Measurements from ENCODE around the gene SPTB. TPM values are rescaled to one million over a fixed set of nuclear protein-coding genes. Genes with fewer than 3 reads are reported as not detected.

SPTB gene
- total RNA-seq, 1 donor from 2014 or later: 0.04 TPM

DNA sequence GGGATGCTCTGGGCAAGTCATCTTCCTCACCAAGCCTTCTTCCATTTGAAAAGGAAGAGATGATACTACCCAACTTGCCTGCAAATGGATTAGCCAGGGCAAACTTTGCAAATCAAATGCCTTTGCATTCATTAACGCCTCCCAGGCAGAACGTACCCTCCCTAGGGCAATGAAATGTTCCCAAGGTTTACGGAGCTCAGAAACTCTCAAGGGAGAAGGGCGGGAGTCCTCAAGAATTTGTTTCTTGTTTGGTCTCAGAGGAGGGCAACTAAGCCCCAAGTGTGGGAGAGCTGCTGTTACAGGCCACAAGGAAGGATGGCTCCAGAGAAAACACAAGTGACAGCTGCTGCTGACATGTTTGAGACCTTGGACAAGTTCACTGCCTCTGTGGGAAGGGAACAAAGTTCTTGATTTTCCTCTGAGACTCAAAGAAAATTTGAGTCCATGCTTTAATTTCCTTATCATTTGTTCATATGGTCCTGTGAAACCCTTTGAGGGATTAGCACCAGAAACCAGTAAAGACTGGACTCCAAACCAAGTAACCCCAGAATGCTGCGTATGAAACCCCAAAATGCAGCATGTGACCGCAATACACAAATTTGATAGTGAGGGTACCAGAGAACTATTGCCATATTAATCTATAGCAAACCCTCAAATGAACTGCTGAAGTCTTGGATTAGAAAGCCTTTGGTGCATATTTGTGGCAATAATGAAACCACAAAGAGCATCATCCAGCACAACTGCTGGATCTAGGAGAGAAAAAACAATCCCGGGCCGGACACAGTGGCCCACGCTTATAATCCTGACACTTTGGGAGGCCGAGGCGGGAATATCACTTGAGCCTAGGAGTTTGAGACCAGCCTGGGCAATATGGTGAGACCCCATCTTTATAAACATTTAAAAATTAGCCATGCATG lies 22.9 kb downstream of the SPTB start:
- no peaks in the 10 kb centered on the region for H3K4me1 Mint-ChIP-seq
- ATAC-seq (ENCODE audit: low read depth) (no peak), DNase-seq (no peak)
- H3K9me3 Mint-ChIP-seq: no peaks in the 10 kb centered on the region
- ChIA-PET POLR2A (no interaction called here), CTCF (no interaction called here)
- no peak overlapping the region for H3K27ac Mint-ChIP-seq
- intact Hi-C loops (cut with micrococcal nuclease): no loop called here
- H3K27me3 Mint-ChIP-seq: peaks cover 23% of the 10 kb centered on the region
- H3K4me3 Mint-ChIP-seq: no peak overlapping the region
- TF ChIP-seq, protein P1, sequence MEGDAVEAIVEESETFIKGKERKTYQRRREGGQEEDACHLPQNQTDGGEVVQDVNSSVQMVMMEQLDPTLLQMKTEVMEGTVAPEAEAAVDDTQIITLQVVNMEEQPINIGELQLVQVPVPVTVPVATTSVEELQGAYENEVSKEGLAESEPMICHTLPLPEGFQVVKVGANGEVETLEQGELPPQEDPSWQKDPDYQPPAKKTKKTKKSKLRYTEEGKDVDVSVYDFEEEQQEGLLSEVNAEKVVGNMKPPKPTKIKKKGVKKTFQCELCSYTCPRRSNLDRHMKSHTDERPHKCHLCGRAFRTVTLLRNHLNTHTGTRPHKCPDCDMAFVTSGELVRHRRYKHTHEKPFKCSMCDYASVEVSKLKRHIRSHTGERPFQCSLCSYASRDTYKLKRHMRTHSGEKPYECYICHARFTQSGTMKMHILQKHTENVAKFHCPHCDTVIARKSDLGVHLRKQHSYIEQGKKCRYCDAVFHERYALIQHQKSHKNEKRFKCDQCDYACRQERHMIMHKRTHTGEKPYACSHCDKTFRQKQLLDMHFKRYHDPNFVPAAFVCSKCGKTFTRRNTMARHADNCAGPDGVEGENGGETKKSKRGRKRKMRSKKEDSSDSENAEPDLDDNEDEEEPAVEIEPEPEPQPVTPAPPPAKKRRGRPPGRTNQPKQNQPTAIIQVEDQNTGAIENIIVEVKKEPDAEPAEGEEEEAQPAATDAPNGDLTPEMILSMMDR (IDR thresholded peaks at IDR 0.05): no peak
- no peaks in the 10 kb centered on the region for H3K36me3 Mint-ChIP-seq (ENCODE audit: low read depth)

DNA sequence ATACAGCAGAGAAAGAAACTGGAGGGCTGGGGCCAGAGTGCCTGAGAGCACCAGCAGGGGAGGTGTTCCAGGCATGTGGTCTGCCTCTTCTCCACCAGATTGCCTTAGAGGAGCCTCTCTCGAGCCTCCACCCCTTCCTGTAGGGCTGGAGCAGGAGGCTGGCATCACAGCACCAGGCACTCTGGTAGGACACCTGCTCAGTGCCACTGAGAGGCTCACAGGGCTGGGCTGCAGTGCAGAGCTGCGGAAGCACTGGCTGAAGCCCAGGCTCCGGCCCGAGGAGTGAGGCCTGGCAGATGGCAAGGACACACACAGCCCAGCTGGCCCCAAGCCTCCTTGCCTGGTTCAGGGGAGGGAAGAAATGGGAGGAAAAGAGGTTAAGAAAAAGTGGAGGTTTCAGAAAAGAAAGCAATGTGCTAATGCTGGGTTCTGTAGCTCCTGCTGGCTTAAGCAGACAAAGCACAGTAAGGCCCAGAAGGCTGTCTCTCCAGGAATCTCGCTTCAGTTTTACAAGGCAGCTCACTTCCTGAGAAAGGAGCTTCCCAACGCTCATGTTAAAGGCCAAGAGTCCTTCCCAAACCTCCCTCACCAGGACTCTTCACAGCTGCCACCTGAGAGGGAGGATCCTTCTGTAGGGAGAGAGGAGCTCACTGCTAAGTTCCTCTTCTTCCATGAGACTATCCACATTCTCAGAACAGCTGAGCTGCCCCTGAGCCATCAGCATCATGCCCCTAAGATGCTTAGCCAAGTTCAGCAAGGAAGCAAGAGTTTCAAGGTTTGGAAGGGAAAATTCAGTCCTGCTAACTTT lies 23.8 kb downstream of the SPTB start:
- ChIA-PET CTCF (no interaction called here), POLR2A (no interaction called here)
- Mint-ChIP-seq H3K4me1 (no peaks in the 10 kb centered on the region), H3K4me3 (no peak overlapping the region), H3K36me3 (ENCODE audit: low read depth) (no peaks in the 10 kb centered on the region), H3K27ac (no peak overlapping the region), H3K9me3 (no peaks in the 10 kb centered on the region), H3K27me3 (peaks cover 26% of the 10 kb centered on the region)
- TF ChIP-seq, protein P1 (IDR thresholded peaks at IDR 0.05): no peak
- intact Hi-C loops (cut with micrococcal nuclease): no loop called here
- no peak for ATAC-seq (ENCODE audit: low read depth)
- DNase-seq: no peak

DNA sequence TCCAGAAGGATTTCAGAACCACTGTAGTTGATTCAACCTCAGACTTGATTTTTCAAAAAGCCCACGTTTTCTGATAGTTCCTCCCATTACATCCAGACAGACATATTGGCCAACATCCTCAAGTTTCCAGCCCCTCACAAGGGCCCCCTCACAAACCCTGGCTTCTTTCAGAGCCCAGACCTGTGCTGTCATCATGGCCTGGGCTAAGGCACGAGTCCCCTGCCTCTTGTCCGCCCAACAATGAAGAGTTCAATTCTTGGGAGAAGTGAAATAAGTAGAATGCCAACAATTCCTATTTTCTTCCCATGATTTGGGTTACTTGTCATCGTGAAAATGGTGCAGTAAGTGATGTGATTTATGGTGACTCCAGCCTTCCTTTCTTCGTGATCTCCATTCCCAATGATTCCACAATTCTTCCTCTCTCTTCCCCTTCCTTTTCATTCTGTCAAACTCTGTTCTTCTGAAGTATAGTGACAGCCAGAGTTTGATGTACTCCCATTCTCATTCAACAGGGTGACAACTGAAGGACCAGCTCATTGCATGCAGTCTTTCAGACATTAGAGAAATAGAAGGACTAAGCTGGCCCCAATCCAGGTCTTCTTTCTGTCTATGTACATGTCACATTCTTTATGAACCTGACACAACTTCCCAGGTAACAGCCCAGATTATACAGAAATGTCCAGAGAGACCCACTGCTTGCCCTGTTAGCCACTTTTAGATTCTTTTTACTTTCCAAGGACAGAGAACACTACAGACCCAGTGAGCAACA lies 29.2 kb downstream of the SPTB start:
- H3K27me3 Mint-ChIP-seq: peaks cover 41% of the 10 kb centered on the region
- no peaks in the 10 kb centered on the region for H3K36me3 Mint-ChIP-seq (ENCODE audit: low read depth)
- peaks cover 2% of the 10 kb centered on the region for H3K4me1 Mint-ChIP-seq
- ChIA-PET POLR2A (no interaction called here), CTCF (no interaction called here)
- no peak overlapping the region for H3K4me3 Mint-ChIP-seq
- ATAC-seq (ENCODE audit: low read depth) (no peak), DNase-seq (no peak)
- no peaks in the 10 kb centered on the region for H3K9me3 Mint-ChIP-seq
- H3K27ac Mint-ChIP-seq: no peak overlapping the region
- TF ChIP-seq, protein P1 (IDR thresholded peaks at IDR 0.05): no peak
- intact Hi-C loops (cut with micrococcal nuclease): no loop called here

DNA sequence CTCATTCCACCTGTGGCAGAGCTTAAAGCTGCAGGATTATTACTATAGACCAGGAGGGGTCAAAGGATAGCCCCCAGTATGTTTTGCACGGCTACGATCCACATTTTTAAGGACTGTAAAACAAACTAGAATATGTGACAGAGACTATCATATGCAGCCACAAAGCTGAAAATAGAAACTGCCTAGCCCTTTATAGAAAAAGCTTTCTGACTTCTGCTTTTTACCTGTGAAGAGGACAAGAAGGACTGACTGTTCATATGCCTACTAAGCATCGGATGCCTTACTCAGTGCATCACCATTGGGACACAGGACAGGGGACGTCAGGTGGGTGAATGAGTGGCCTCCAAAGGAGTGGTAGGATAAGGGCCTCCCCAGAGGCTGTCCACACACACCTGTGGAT lies 29.8 kb downstream of the SPTB start:
- no peak for DNase-seq
- Mint-ChIP-seq H3K27ac (no peak overlapping the region), H3K36me3 (ENCODE audit: low read depth) (no peaks in the 10 kb centered on the region), H3K9me3 (no peaks in the 10 kb centered on the region), H3K4me1 (peaks cover 2% of the 10 kb centered on the region), H3K27me3 (peaks cover 41% of the 10 kb centered on the region), H3K4me3 (no peak overlapping the region)
- TF ChIP-seq, protein P1 (IDR thresholded peaks at IDR 0.05): no peak
- ATAC-seq (ENCODE audit: low read depth): no peak
- intact Hi-C loops (cut with micrococcal nuclease): no loop called here
- POLR2A ChIA-PET: no interaction called here
- CTCF ChIA-PET: no interaction called here

Data from activated B cell treated with CpG ODN at 0.5 μM for 24 hours (primary cell).